Subcutaneous adipose tissue (tissue), 4 donors: Measurements from ENCODE around the gene NSG1. TPM values are rescaled to one million over a fixed set of nuclear protein-coding genes. Genes with fewer than 3 reads are reported as not detected.

ENCODE experiments used
- CTCF ChIP-seq: fragments of 450-650 bp; IDR thresholded peaks from one replicate; pipeline ENCODE4 v1.5.1; 2016; ENCODE audit warnings: low read depth, mild to moderate bottlenecking, control low read depth, antibody characterized with exemption, moderate library complexity
- total RNA-seq, 4 donors: library from RNA; depleted of rRNA; stranded (reverse); fragments of >200 nt; gene quantifications; one replicate each; pipeline ENCODE4 v1.1.0, GENCODE V29; 2016

NSG1 gene
- total RNA-seq, 4 donors from 2014 or later: 0.17 to 0.33 TPM; not detected in 2

- TF ChIP-seq CTCF: no peak
Observed at GRCh38 chr4:4426511-4427120, 39.7 kb downstream of the NSG1 start.

- TF ChIP-seq CTCF: no peak
Observed at GRCh38 chr4:4427121-4427870, 40.4 kb downstream of the NSG1 start.

- TF ChIP-seq CTCF: no peak
Observed at GRCh38 chr4:4427886-4428285, 41.0 kb downstream of the NSG1 start.

GRCh38 chr4:4428966-4429875, 42.3 kb downstream of the NSG1 start:
- TF ChIP-seq CTCF: no peak

GRCh38 chr4:4430492-4431195, 43.7 kb downstream of the NSG1 start:
- no peak for TF ChIP-seq CTCF

- TF ChIP-seq CTCF: no peak
Observed at GRCh38 chr4:4432341-4433125, 45.6 kb downstream of the NSG1 start.
